SK-N-DZ (cell line): Measurements from ENCODE around the gene VIL1.

ENCODE experiments used
- DNase-seq: peaks from one replicate; pipeline ENCODE4 v3.0.0-alpha.2; 2015; ENCODE audit warnings: low spot score

The VIL1 gene

DNA sequence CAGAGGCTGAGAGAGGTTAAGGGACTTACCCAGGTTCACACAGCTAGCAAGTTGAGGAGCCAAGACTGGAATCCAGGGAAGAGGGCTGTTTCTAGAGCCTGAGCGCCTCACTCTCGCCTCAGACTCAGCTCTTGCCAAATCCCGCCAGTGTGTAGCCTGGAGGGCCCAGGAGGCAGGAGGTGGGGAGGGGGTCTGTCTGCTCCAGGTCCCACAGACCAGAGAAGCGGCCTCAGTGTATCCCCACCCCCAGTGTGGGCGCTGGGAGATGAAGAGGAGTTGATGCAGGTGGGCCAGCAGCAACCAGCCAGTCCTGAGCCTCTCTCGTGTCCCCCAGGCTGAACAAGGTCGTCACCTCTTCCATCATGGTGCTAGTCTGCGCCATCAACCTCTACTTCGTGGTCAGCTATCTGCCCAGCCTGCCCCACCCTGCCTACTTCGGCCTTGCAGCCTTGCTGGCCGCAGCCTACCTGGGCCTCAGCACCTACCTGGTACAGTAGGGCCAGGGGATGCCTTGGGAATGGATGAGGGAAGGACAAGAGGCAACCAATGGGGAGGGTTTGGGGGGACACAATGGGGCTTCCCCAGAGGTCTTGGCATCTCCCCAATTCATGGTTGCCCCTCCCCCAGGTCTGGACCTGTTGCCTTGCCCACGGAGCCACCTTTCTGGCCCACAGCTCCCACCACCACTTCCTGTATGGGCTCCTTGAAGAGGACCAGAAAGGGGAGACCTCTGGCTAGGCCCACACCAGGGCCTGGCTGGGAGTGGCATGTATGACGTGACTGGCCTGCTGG lies 24.4 kb upstream of the VIL1 start:
- DNase-seq: no peak

DNA sequence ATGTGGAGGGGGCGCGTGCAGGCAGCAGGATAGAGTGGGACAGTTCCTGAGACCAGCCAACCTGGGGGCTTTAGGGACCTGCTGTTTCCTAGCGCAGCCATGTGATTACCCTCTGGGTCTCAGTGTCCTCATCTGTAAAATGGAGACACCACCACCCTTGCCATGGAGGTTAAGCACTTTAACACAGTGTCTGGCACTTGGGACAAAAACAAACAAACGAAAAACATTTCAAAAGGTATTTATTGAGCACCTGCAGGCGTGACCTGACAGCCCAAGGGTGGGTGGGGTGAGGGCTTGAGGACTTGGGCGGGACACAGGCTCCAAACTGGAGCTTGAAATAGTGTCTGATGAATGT lies 23.9 kb upstream of the VIL1 start:
- DNase-seq: no peak

DNA sequence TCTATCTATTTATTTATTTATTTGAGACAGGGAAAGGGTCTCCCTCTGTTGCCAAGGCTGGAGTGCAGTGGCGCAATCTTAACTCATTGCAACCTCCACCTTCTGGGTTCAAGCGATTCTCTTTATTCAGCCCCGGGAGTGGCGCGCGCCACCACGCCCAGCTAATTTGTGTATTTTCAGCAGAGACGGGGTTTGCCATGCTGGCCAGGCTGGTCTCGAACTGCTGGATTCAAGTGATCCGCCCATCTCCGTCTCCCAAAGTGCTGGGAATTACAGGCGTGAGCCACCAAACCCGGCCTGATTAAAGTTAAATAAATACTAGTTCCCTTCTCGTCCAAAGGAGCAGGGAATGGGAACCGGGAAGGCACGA lies 23.5 kb upstream of the VIL1 start:
- DNase-seq: no peak

DNA sequence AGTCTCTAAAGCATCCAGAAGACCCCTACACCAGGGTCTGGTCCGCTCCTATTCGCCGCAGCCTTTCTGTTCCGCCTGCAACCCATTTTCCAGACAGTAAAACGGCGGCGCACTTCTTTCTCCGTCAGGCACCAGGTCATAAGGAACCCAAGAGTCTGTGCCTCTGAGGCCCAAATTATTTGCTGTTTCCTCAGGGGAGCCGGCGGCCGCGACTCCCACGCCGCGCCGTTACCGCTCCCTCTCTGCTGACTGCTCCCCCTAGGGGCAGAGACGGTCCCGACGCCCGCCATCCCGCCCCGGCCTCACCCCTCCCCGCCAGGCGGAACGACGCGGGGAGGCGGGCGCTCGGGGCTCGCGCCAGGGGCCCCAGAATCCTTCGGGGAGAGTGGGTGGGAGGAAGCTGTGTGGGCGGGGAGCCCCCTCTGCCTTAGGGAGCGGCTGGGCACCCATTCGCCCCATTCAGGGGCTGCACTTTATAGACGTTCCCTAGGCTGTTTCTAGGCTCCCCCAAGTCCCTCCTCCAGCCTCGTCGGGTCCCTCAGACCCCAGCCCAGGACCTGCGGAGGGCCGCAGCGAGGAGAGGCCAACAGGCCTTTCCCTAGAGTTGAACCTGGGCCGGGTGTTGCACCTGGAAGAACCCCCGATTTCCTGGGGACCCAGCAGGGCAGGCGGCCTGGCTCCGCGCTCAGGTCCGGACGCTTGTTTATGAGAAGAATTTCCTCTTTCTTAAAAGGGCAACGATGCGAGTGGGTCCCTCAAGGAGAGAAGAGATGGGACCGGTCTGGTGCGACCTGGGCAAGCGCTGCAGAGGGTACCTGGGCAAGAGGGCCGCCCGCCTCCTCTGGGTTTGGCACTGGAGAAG lies 22.9 kb upstream of the VIL1 start:
- peak; percentile 95 for DNase-seq

DNA sequence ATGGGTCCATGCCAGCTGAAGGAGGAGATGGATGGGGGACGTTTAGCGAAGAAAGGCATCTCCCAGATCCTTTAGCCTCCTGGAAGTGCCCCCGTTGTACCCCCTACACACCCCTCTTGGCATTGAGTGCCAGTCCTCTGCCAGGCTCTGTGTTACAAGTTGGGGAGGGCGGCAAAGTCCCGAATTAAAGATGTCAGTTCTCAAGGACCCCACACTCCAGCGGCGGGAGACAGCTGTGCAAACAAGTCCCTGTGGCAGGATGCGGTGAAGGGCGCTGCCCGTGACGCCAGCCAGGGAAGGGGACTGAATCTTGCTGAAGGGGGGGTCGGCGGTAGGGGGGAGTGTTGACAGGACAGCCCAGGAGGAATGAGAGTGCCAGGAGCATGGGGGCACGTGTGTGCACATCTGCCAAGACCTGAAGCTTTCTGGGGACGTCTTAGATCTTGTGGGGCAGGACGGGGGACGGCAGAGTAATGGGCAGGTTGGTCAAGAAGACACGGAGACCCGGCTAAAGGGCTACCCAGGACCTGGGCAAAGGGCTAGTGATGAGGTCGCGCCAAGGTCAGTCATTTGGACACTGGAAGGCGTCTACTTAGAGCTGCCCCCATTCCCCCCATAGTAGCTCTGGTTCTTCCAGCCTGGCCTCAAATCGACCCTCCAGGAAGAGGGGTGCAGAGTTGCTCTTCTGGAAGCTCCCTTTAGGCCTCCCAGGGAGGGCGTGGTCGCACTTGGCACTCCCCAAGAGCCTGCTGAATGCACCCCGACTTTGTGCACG lies 22.0 kb upstream of the VIL1 start:
- no peak for DNase-seq

DNA sequence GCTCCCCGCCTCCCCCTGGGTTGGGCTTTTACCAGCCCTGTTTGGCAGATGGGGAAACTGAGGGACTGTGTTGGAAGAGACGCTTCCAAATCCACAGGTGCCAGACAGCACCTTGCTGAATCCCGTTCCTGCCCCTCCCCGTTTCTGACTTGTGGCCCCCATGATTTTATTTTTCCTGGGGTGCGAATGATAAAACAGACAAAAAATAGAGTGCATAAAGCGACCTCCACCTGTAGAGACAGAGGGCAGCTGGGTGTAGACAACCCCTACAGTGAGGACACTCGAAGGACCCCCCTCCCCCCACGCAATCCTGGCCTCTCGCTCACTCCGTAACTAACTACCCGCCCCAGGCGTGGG lies 21.5 kb upstream of the VIL1 start:
- DNase-seq: no peak

DNA sequence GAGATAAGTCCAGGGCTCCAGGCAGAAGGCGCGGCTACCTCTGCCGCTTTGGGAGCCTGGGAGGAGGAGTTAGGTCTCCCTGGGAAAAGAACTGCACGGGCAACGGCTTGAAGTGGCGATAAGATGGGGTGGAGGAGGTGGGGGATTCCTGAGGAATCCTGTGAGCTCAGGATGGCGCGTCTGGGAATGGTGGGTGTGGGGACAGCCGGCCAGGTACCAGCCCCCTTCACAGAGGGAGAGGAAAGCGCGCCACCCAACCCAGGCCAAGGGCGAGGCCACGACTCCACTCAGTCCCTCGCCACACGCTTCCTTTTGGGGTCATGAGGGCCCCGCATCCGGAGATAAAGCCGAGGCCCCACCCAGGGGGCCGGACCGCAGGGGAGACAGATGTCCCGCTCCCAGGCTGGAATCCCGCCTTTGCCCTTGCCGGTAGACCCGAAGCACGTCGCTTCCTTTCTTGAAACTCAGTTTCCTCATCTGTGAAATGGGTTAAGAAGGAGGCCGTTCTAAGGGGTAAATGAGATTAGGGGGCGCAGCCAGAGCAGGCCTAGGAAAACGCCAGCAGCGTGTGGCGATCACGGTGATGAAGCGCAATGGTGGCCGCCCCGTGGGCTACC lies 21.0 kb upstream of the VIL1 start:
- peak; percentile 45 for DNase-seq

DNA sequence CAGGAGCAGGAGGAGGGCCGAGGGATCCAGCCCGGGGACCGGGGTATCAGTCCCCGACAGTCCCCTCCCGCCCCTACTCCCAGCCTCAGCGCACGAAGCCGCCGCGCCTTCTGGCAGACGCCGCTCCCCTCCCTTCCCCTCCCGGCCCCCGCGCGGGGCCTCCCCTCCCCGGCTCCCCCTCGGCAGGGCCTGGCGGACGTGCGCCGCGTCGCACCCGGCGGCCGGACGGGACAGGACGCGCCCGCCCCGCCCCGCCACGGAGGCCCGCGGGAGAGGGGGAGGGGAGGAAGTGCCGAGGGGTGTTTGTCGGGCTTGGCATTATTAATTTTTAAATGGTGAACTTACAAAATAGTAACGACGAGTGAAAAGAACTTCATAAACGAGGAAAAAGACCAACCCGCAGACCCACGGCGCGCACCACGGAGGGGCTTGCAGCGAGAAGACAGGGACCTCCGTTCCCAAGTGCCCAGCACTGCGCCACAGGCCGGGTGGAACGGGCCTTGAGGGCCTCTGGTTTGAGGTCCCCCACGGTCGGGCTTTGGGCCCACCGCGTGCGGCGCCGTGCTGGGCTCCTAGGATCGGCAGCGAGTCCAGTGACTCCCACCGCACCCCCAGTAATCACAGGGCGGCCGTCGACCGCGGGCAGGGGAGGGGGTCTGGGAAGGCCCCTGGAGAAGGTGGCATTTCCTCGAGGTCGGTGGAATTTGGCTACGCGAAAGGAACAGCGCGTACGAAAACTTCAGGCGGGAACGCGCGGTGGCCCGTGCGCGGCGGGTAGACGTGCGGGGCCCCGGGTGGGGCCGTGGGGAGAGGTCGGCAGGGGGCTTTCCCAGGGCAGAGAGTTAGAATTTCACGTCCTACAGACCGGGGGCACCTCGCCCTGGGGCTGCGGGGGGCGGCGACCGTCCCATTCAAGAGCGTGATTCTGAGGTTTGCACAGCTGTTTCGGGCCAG lies 20.2 kb upstream of the VIL1 start:
- DNase-seq: no peak

DNA sequence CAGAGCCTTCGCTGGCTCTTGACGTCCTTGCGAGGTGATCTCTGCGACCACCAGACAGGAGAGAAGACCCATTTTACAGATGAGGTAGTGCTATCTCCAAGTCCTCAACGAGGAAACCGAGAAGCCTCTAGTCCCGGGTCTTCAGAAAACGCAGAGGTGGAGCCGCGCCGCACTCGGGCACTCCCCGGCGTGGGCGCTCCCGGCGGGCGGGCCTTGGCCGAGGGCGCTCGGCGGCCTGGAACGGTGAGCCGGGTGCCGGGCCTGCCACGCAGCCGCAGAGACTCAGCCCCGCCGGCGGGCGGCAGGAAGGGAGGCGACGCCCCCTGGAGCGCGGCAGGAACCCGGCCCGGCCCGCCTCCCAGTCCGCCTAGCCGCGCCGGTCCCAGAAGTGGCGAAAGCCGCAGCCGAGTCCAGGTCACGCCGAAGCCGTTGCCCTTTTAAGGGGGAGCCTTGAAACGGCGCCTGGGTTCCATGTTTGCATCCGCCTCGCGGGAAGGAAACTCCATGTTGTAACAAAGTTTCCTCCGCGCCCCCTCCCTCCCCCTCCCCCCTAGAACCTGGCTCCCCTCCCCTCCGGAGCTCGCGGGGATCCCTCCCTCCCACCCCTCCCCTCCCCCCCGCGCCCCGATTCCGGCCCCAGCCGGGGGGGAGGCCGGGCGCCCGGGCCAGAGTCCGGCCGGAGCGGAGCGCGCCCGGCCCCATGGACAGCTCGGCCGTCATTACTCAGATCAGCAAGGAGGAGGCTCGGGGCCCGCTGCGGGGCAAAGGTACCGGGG lies 19.3 kb upstream of the VIL1 start, which contains the start of gene CTDSP1:
CTDSP1 (plus strand) TSS at position 478 of the 776 bp plus-strand sequence; CDS start at position 701, 223 bp downstream.
- peak; percentile 88 for DNase-seq

DNA sequence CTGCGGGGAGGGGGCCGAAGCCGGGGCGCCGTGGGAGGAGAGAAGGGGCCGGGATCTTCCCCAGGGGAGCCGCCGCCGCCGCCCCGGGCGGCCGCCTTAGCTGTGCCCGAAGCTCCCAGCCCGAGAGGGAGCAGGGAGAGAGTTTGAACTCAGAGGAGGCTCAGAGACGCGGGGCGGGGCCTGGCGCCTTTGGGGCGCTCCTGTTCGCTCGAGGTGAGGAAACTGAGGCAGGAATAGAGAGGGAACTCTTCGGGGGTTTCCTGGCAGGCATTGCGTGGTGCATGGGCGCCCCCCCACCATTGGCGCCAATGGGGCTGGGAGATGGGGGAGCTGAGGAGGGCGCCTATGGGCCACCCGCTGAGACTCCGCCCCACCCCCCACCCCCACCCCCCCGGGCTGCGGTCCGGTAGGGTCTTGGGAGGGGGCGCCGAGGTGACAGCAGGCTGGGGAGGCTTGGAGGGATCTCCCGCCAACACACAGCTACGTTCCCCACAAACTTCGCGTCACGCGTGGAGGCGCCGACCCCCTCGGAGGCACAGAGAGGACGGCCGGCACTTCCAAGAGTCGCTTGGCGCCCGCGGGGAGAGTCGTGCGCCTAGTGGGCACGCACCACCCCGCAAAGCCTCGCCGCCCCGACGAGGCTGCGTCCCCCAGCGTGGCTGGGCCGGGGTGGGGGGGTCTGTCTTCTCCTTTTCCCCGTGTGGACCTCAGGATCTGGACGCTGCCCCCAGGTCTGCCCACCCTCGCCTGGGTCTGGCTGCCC lies 18.6 kb upstream of the VIL1 start:
- no peak for DNase-seq

DNA sequence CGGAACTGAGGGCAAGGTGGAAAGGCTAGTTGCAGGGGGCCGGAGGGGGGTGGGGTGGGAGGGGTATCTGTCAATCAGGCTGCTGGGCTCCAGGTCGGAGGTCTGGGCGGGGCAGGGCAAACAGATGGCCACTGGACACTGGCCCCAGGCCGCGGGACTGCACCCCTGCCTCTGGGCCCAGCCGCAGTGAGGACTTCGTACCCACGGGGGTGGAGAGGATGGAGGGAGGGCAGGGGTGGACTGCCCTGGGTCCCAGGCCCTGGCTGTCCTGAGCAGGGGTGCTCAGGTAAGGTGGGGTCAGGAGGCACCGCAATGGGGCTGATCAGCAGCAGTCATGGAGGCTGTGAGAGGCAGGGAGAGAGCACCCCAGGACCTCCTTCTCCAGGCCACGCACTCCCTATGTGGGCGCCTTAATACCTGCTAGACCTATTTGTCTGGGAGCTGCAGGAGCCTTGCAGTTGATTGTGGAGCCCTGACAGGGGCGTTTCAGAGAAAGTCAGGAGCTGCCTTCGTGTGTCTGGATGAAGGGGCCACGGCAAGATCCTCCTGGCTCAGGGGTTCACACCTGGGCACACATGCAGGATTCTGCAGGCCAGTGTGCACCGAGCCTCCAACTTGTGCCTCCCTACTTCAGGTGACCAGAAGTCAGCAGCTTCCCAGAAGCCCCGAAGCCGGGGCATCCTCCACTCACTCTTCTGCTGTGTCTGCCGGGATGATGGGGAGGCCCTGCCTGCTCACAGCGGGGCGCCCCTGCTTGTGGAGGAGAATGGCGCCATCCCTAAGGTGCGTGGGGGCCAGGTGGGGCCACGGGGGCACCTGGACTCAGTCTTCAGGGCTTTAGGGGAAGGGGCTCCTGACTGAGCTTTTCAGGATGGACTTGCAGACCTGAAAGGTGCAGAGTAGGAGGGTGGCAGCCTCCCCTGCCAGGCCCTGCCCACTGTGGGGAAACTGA lies 17.7 kb upstream of the VIL1 start:
- no peak for DNase-seq

DNA sequence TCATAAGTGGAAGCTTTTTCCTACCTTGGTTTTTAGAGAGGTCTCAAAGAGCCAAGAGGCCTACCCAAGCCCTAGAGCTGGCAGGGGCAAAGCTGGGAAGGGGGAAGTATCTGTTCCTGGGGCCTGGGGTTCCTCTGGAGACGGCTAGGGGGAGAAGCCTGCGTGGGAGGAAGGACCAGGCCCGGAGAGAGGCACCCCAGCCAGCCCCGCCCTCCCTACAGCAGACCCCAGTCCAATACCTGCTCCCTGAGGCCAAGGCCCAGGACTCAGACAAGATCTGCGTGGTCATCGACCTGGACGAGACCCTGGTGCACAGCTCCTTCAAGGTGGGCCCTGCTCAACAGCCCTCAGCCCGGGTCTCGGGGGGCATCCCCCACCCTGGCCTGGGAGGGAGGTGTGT lies 17.0 kb upstream of the VIL1 start:
- no peak for DNase-seq

DNA sequence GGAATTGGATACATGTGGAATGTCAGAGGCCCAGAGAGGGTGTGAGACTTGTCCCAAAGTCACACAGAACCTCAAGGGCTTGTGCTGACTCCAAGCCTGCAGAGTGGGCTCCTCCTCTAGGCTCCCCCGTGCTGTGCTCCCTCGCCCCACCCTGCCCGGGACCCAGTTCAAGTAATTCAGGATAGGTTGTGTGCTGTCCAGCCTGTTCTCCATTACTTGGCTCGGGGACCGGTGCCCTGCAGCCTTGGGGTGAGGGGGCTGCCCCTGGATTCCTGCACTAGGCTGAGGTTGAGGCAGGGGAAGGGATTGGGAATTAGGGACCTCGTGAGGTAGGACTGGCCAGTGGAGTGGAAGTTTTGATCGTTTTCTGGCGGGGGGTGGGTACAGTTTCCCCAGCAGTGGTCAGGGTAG lies 16.4 kb upstream of the VIL1 start:
- DNase-seq: no peak

DNA sequence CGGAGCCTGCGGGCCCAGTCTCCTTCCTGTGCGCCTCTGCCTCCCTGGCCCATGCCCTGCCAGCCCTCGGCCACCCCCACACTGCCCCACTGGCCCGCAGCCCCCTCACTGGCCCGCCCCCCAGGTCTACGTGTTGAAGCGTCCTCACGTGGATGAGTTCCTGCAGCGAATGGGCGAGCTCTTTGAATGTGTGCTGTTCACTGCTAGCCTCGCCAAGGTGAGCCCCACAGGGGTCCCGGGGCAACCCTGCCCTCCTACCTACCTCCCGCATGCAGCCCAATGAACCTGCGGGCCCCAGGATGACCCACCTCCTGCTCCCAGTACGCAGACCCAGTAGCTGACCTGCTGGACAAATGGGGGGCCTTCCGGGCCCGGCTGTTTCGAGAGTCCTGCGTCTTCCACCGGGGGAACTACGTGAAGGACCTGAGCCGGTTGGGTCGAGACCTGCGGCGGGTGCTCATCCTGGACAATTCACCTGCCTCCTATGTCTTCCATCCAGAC lies 16.0 kb upstream of the VIL1 start:
- DNase-seq: no peak

DNA sequence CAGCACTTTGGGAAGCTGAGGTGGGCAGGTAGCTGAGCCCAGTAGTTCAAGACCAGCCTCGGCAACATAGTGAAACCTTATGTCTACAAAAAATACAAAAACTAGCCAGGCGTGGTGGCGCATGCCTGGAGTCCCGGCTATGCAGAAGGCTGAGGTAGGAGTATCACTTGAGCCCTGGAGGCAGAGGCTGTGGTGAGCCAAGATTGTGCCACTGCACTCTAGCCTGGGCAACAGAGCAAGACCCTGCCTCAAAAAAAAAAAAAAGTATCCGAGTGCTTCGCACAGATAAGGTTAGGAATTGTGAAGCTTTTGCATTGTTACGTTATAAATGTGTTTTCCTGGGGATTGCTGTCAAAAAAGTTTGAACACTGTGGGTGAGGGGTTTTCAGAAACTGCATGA lies 15.1 kb upstream of the VIL1 start:
- no peak for DNase-seq

DNA sequence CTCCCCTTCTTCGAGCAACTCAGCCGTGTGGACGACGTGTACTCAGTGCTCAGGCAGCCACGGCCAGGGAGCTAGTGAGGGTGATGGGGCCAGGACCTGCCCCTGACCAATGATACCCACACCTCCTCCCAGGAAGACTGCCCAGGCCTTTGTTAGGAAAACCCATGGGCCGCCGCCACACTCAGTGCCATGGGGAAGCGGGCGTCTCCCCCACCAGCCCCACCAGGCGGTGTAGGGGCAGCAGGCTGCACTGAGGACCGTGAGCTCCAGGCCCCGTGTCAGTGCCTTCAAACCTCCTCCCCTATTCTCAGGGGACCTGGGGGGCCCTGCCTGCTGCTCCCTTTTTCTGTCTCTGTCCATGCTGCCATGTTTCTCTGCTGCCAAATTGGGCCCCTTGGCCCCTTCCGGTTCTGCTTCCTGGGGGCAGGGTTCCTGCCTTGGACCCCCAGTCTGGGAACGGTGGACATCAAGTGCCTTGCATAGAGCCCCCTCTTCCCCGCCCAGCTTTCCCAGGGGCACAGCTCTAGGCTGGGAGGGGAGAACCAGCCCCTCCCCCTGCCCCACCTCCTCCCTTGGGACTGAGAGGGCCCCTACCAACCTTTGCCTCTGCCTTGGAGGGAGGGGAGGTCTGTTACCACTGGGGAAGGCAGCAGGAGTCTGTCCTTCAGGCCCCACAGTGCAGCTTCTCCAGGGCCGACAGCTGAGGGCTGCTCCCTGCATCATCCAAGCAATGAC lies 14.4 kb upstream of the VIL1 start:
- no peak for DNase-seq
